C4-2B (cell line): ENCODE results near the gene CACNG7.

ENCODE experiments used
- ZFX ChIP-seq: fragments of 450-650 bp; IDR thresholded peaks from 2 replicates; pipeline ENCODE4 v1.6.1; 2017
- TF ChIP-seq, protein P1 (sequence below): fragments of 450-650 bp; conservative IDR thresholded peaks from 2 replicates; pipeline ENCODE4 v1.5.1; 2017; ENCODE audit warnings: mild to moderate bottlenecking

DNA sequence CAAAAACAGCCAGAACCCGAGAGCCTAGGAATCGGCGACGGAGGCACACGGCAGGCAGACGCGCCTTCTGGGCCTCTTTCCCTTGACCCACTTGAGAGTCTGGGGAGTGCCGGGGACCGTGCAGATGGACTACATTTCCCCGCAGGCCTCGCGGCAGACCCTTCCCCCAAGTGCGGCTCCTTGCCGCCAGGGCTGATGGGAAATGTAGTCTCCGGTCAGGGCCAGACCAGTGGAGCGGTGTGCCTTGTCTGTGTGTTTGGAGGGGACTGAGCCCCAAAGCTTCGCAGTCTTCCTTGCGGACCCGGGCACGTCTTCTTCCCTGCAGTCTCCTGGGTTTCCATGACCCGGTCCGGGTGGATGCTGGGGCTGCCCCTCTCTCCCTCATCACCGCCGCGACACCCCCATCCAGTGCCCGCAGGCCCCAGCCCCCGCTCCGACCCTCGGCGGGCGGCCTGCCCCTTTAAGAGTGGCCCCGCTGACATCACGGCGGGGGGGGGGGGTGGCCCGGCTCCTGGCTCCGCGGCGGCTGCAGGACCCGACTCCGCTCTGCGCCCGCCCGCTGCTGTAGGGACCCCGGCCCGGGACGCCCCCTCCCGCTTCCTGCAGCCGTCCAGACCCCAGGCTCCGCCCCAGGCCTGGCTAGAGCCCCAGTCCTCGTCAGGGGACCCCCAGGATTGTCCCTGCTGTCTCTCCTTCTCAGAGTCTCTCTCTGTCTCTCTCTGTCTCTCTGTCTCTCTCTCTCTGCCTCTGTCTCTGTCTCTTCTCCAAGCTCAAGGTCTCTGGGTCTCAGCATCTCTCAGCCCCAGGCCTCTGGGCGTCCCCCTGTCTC, 758 bp upstream of the CACNG7 start:
- TF ChIP-seq, protein P1, sequence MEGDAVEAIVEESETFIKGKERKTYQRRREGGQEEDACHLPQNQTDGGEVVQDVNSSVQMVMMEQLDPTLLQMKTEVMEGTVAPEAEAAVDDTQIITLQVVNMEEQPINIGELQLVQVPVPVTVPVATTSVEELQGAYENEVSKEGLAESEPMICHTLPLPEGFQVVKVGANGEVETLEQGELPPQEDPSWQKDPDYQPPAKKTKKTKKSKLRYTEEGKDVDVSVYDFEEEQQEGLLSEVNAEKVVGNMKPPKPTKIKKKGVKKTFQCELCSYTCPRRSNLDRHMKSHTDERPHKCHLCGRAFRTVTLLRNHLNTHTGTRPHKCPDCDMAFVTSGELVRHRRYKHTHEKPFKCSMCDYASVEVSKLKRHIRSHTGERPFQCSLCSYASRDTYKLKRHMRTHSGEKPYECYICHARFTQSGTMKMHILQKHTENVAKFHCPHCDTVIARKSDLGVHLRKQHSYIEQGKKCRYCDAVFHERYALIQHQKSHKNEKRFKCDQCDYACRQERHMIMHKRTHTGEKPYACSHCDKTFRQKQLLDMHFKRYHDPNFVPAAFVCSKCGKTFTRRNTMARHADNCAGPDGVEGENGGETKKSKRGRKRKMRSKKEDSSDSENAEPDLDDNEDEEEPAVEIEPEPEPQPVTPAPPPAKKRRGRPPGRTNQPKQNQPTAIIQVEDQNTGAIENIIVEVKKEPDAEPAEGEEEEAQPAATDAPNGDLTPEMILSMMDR = no peak
- no peak for TF ChIP-seq ZFX
